Measurements from ENCODE around the gene PHACTR1. TPM values are rescaled to one million over a fixed set of nuclear protein-coding genes. Genes with fewer than 3 reads are reported as not detected.

PHACTR1 gene
- total RNA-seq = 1 to 10 TPM; 1.3 to 4.3 TPM

GRCh38 chr6:12716298-12716916 is at the start of gene PHACTR1:
Gene PHACTR1 (plus strand): TSS chr6:12716767.
- 72% methylated on average over 10 of the region's 10 CpGs for WGBS
- no peak for TF ChIP-seq POLR2AphosphoS5 (IDR thresholded peaks at IDR 0.05)
- TF ChIP-seq POLR2A (IDR thresholded peaks at IDR 0.05) = no peak
- TF ChIP-seq, protein P1, sequence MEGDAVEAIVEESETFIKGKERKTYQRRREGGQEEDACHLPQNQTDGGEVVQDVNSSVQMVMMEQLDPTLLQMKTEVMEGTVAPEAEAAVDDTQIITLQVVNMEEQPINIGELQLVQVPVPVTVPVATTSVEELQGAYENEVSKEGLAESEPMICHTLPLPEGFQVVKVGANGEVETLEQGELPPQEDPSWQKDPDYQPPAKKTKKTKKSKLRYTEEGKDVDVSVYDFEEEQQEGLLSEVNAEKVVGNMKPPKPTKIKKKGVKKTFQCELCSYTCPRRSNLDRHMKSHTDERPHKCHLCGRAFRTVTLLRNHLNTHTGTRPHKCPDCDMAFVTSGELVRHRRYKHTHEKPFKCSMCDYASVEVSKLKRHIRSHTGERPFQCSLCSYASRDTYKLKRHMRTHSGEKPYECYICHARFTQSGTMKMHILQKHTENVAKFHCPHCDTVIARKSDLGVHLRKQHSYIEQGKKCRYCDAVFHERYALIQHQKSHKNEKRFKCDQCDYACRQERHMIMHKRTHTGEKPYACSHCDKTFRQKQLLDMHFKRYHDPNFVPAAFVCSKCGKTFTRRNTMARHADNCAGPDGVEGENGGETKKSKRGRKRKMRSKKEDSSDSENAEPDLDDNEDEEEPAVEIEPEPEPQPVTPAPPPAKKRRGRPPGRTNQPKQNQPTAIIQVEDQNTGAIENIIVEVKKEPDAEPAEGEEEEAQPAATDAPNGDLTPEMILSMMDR (IDR thresholded peaks at IDR 0.05) = no peak

GRCh38 chr6:12666886-12667285 is 49.7 kb upstream of the PHACTR1 start:
- WGBS = 70% methylated on average over 1 of the region's 1 CpG
- H3K36me3 ChIP-seq = no peaks in the 10 kb centered on the region
- intact Hi-C loops (cut with DNase I) = no loop called here
- H3K27ac ChIP-seq = no peak overlapping the region
- TF ChIP-seq POLR2AphosphoS5 (IDR thresholded peaks at IDR 0.05) = no peak
- no peak for TF ChIP-seq POLR2A (IDR thresholded peaks at IDR 0.05)
- TF ChIP-seq, protein P1 (IDR thresholded peaks at IDR 0.05) = no peak
- no peak overlapping the region for H3K4me3 ChIP-seq
- H3K4me1 ChIP-seq (replicated peaks) = no peaks in the 10 kb centered on the region
- no peaks in the 10 kb centered on the region for H3K27me3 ChIP-seq (replicated peaks; ENCODE audit: insufficient read depth)
- no peaks in the 10 kb centered on the region for H3K9me3 ChIP-seq
- no peak for DNase-seq (ENCODE audit: low spot score)

More at GRCh38 chr6:12716298-12716916, at the start of gene PHACTR1:
- intact Hi-C loops (cut with DNase I) = no loop called here
- no peak for DNase-seq (ENCODE audit: low spot score)
- no peaks in the 10 kb centered on the region for H3K36me3 ChIP-seq
- no peak within 1 kb of the TSS for H3K27ac ChIP-seq
- H3K9me3 ChIP-seq = no peaks in the 10 kb centered on the region
- no peak within 1 kb of the TSS for H3K4me3 ChIP-seq
- H3K27me3 ChIP-seq (replicated peaks; ENCODE audit: insufficient read depth) = peaks cover 9% of the 10 kb centered on the region
- H3K4me1 ChIP-seq (replicated peaks) = no peaks in the 10 kb centered on the region

GRCh38 chr6:12675931-12676330 is 40.6 kb upstream of the PHACTR1 start:
- intact Hi-C loops (cut with DNase I) = no loop called here
- Histone ChIP-seq H3K27me3 (replicated peaks; ENCODE audit: insufficient read depth) (no peaks in the 10 kb centered on the region), H3K36me3 (no peaks in the 10 kb centered on the region), H3K9me3 (no peaks in the 10 kb centered on the region), H3K4me1 (replicated peaks) (no peaks in the 10 kb centered on the region), H3K4me3 (no peak overlapping the region), H3K27ac (no peak overlapping the region)
- 59% methylated on average over 5 of the region's 5 CpGs for WGBS
- DNase-seq (ENCODE audit: low spot score) = no peak
- no peak for TF ChIP-seq POLR2AphosphoS5 (IDR thresholded peaks at IDR 0.05)
- TF ChIP-seq, protein P1 (IDR thresholded peaks at IDR 0.05) = no peak
- no peak for TF ChIP-seq POLR2A (IDR thresholded peaks at IDR 0.05)

- DNase-seq (ENCODE audit: low spot score) = no peak
- WGBS = 81% methylated on average over 3 of the region's 3 CpGs
- H3K4me3 ChIP-seq = no peak overlapping the region
- intact Hi-C loops (cut with DNase I) = no loop called here
- TF ChIP-seq POLR2AphosphoS5 (IDR thresholded peaks at IDR 0.05) (no peak), POLR2A (IDR thresholded peaks at IDR 0.05) (no peak)
- TF ChIP-seq, protein P1 (IDR thresholded peaks at IDR 0.05) = no peak
- no peak overlapping the region for H3K27ac ChIP-seq
- no peaks in the 10 kb centered on the region for H3K9me3 ChIP-seq
- no peaks in the 10 kb centered on the region for H3K36me3 ChIP-seq
- no peaks in the 10 kb centered on the region for H3K27me3 ChIP-seq (replicated peaks; ENCODE audit: insufficient read depth)
- no peaks in the 10 kb centered on the region for H3K4me1 ChIP-seq (replicated peaks)
These were observed 37.2 kb upstream of the PHACTR1 start for GRCh38 chr6:12679341-12679740.

GRCh38 chr6:12693122-12693521 is 23.4 kb upstream of the PHACTR1 start:
- H3K9me3 ChIP-seq = no peaks in the 10 kb centered on the region
- TF ChIP-seq POLR2A (IDR thresholded peaks at IDR 0.05) = no peak
- TF ChIP-seq POLR2AphosphoS5 (IDR thresholded peaks at IDR 0.05) = no peak
- TF ChIP-seq, protein P1 (IDR thresholded peaks at IDR 0.05) = no peak
- no peaks in the 10 kb centered on the region for H3K4me1 ChIP-seq (replicated peaks)
- no peaks in the 10 kb centered on the region for H3K36me3 ChIP-seq
- 98% methylated on average over 1 of the region's 1 CpG for WGBS
- H3K27ac ChIP-seq = no peak overlapping the region
- no peak for DNase-seq (ENCODE audit: low spot score)
- H3K27me3 ChIP-seq (replicated peaks; ENCODE audit: insufficient read depth) = no peaks in the 10 kb centered on the region
- intact Hi-C loops (cut with DNase I) = no loop called here
- no peak overlapping the region for H3K4me3 ChIP-seq

All from prostate gland (tissue), 2 donors.